Posterior cingulate gyrus (tissue), 11 donors: Measurements from ENCODE around the gene AKAP17A.
"Not testable (repeated sequence)": the region's sequence is repeated elsewhere in the genome, so short reads cannot be mapped to it uniquely, and the experiment has no call there.

Source experiments
- DNase-seq, 10 donors: peaks; one replicate each; pipeline versions ENCODE4 v3.0.0 to v3.0.0-alpha.2; 2020 to 2021; ENCODE audit warnings: mixed read lengths in 3 of 10
- intact Hi-C: fragments of 100-400 bp; cut with DNase I; formaldehyde crosslinking; loops from one replicate; pipeline ENCODE4 v1.15.1; 2023

Gene AKAP17A

GRCh38 chrX:1601051-1601767 is 9.8 kb downstream of the AKAP17A start:
- intact Hi-C loops: no loop called here
- peak in 2 of 10 donors; percentile 26 to 67 for DNase-seq

GRCh38 chrX:1601768-1602085 is 10.3 kb downstream of the AKAP17A start:
- peak in 2 of 10 donors; percentile 31 to 54 for DNase-seq
- intact Hi-C loops: no loop called here

- no peak for DNase-seq
- intact Hi-C loops: no loop called here
Measured at GRCh38 chrX:1602299-1602698, 10.9 kb downstream of the AKAP17A start.

GRCh38 chrX:1606496-1606895 is 15.1 kb downstream of the AKAP17A start:
- intact Hi-C loops: no loop called here
- peak in 1 of 10 donors; percentile 15 for DNase-seq

GRCh38 chrX:1609311-1609710 is 17.9 kb downstream of the AKAP17A start:
- intact Hi-C loops: no loop called here
- DNase-seq: peak in 4 of 10 donors; percentile 16 to 57 (median 52)

GRCh38 chrX:1609762-1610161 is 18.4 kb downstream of the AKAP17A start:
- intact Hi-C loops: no loop called here
- DNase-seq: peak in 4 of 10 donors; percentile 21 to 76 (median 53)

GRCh38 chrX:1610166-1610565 is 18.8 kb downstream of the AKAP17A start:
- intact Hi-C loops: no loop called here

GRCh38 chrX:1610736-1611135 is 19.3 kb downstream of the AKAP17A start:
- intact Hi-C loops: no loop called here
- peak in 4 of 10 donors; percentile 22 to 54 (median 48) for DNase-seq

More at GRCh38 chrX:1610166-1610565, 18.8 kb downstream of the AKAP17A start:
- DNase-seq: peak in 1 of 10 donors; percentile 13

GRCh38 chrX:1612641-1613286 is 21.4 kb downstream of the AKAP17A start:
- intact Hi-C loops: no loop called here
- DNase-seq: peak in 1 of 10 donors; percentile 3

GRCh38 chrX:1614927-1615326 is 23.5 kb downstream of the AKAP17A start, which contains the start of gene ASMT:
Gene ASMT (plus strand): TSS chrX:1615059. CDS start chrX:1615200, 141 bp downstream.
- DNase-seq: no peak
- intact Hi-C loops: no loop called here

- peak in 2 of 10 donors; percentile 18 to 43 for DNase-seq
- intact Hi-C loops: no loop called here
Measured at GRCh38 chrX:1618689-1619088, 27.3 kb downstream of the AKAP17A start.

- peak in 3 of 10 donors; percentile 22 to 38 (median 23) for DNase-seq
- intact Hi-C loops: no loop called here
Measured at GRCh38 chrX:1623691-1624090, 32.3 kb downstream of the AKAP17A start.

GRCh38 chrX:1624158-1624860 is 32.9 kb downstream of the AKAP17A start:
- DNase-seq: peak in 2 of 10 donors; percentile 17 to 26
- intact Hi-C loops: not testable (repeated sequence)

GRCh38 chrX:1624861-1625215 is 33.4 kb downstream of the AKAP17A start:
- intact Hi-C loops: not testable (repeated sequence)
- DNase-seq: peak in 3 of 10 donors; percentile 21 to 42 (median 36)

- DNase-seq: peak in 1 of 10 donors; percentile 4
- intact Hi-C loops: no loop called here
Measured at GRCh38 chrX:1629244-1629643, 37.8 kb downstream of the AKAP17A start.

- intact Hi-C loops: no loop called here
Measured at GRCh38 chrX:1646009-1646408, 54.6 kb downstream of the AKAP17A start.

GRCh38 chrX:1649621-1650020 is 58.2 kb downstream of the AKAP17A start:
- intact Hi-C loops: no loop called here
- DNase-seq: no peak

More at GRCh38 chrX:1646009-1646408, 54.6 kb downstream of the AKAP17A start:
- peak in 2 of 10 donors; percentile 12 to 20 for DNase-seq
